ENCODE data around the gene PAK4. TPM values are rescaled to one million over a fixed set of nuclear protein-coding genes. Genes with fewer than 3 reads are reported as not detected.
"Not testable (repeated sequence)": the region's sequence is repeated elsewhere in the genome, so short reads cannot be mapped to it uniquely, and the experiment has no call there.

PAK4 gene
- total and polyA plus RNA-seq, 3 donors from 2014 or later = 61.0 to 88.3 (median 84.3) TPM

- H3K9me3 ChIP-seq = no peaks in the 10 kb centered on the region
- no peak for TF ChIP-seq POLR2A (IDR thresholded peaks at IDR 0.05)
- TF ChIP-seq CTCF (IDR thresholded peaks at IDR 0.05) = no peak
- intact Hi-C loops (cut with DNase I; ENCODE audit: low total_unique reads) = no loop called here
- H3K27ac ChIP-seq = no peak overlapping the region
- H3K4me1 ChIP-seq = peaks cover 5% of the 10 kb centered on the region
- no peak for DNase-seq
- no peaks in the 10 kb centered on the region for H3K36me3 ChIP-seq (ENCODE audit: low read depth, missing control alignments)
- 84 to 90% methylated on average over 10 of the region's 10 CpGs for WGBS, 2 donors
- no peaks in the 10 kb centered on the region for H3K27me3 ChIP-seq
- H3K4me3 ChIP-seq = no peak overlapping the region
These were observed 12.4 kb upstream of the PAK4 start for GRCh38 chr19:39113199-39113598.

GRCh38 chr19:39115105-39115847 lies 10.3 kb upstream of the PAK4 start:
- Histone ChIP-seq H3K9me3 (no peaks in the 10 kb centered on the region), H3K4me1 (peaks cover 5% of the 10 kb centered on the region), H3K27ac (no peak overlapping the region), H3K27me3 (no peaks in the 10 kb centered on the region), H3K36me3 (ENCODE audit: low read depth, missing control alignments) (no peaks in the 10 kb centered on the region), H3K4me3 (no peak overlapping the region)
- DNase-seq = no peak
- WGBS, 2 donors = 83 to 86% methylated on average over 11 of the region's 11 CpGs
- intact Hi-C loops (cut with DNase I; ENCODE audit: low total_unique reads) = no loop called here
- TF ChIP-seq CTCF (IDR thresholded peaks at IDR 0.05) (no peak), POLR2A (IDR thresholded peaks at IDR 0.05) (no peak)

GRCh38 chr19:39117023-39117422 lies 8.6 kb upstream of the PAK4 start:
- H3K4me3 ChIP-seq; H3K36me3 ChIP-seq (ENCODE audit: low read depth, missing control alignments); H3K27ac ChIP-seq; DNase-seq; H3K4me1 ChIP-seq; H3K9me3 ChIP-seq; intact Hi-C loops (cut with DNase I; ENCODE audit: low total_unique reads); H3K27me3 ChIP-seq: not testable (repeated sequence)
- 77 to 81% methylated on average over 8 of the region's 8 CpGs for WGBS, 2 donors

- Histone ChIP-seq H3K27ac (no peak overlapping the region), H3K27me3 (no peaks in the 10 kb centered on the region), H3K4me1 (peaks cover 6% of the 10 kb centered on the region), H3K4me3 (no peak overlapping the region), H3K9me3 (no peaks in the 10 kb centered on the region), H3K36me3 (ENCODE audit: low read depth, missing control alignments) (no peaks in the 10 kb centered on the region)
- 53 to 70% methylated on average over 1 of the region's 1 CpG for WGBS, 2 donors
- no peak for DNase-seq
- intact Hi-C loops (cut with DNase I; ENCODE audit: low total_unique reads) = no loop called here
- TF ChIP-seq CTCF (IDR thresholded peaks at IDR 0.05) (no peak), POLR2A (IDR thresholded peaks at IDR 0.05) (no peak)
These were observed 5.8 kb upstream of the PAK4 start for GRCh38 chr19:39119830-39120229.

- Histone ChIP-seq H3K27ac (no peak overlapping the region), H3K4me1 (peaks cover 24% of the 10 kb centered on the region), H3K4me3 (no peak overlapping the region), H3K9me3 (no peaks in the 10 kb centered on the region), H3K36me3 (ENCODE audit: low read depth, missing control alignments) (no peaks in the 10 kb centered on the region), H3K27me3 (no peaks in the 10 kb centered on the region)
- 87 to 88% methylated on average over 18 of the region's 18 CpGs for WGBS, 2 donors
- intact Hi-C loops (cut with DNase I; ENCODE audit: low total_unique reads) = no loop called here
- no peak for DNase-seq
- TF ChIP-seq CTCF (IDR thresholded peaks at IDR 0.05) = no peak
- TF ChIP-seq POLR2A (IDR thresholded peaks at IDR 0.05) = no peak
These were observed 2.5 kb upstream of the PAK4 start for GRCh38 chr19:39122934-39123731.
